Measurements from ENCODE around the gene RALGAPB. TPM values are rescaled to one million over a fixed set of nuclear protein-coding genes. Genes with fewer than 3 reads are reported as not detected.

The RALGAPB gene
- total RNA-seq, 2 donors from 2014 or later: 45.6 to 50.6 TPM

DNA sequence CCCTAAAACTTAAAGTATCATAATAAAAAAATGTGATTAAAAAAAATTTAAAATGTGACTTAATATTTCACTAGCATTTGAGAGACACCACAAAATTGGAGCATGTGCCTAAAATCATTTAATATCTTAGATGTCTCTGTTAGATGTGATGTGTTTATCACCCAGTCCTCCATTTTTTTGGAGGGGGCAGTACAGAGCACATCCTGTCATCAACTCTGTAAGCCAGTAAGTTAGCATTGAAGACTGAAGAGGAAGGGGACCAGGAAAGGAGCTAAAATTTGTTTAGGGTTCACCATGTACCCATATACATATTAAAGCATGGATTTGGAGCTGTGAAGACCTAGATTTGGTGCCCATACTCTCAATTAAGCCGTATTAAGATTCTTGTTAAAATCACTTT, 77.6 kb downstream of the RALGAPB start:
- DNase-seq (ENCODE audit: low spot score): no peak
- H3K27ac ChIP-seq: no peak overlapping the region
- intact Hi-C loops (cut with DNase I): no loop called here
- TF ChIP-seq POLR2A (IDR thresholded peaks at IDR 0.05) (no peak), POLR2AphosphoS5 (IDR thresholded peaks at IDR 0.05) (no peak)
- TF ChIP-seq, protein P1, sequence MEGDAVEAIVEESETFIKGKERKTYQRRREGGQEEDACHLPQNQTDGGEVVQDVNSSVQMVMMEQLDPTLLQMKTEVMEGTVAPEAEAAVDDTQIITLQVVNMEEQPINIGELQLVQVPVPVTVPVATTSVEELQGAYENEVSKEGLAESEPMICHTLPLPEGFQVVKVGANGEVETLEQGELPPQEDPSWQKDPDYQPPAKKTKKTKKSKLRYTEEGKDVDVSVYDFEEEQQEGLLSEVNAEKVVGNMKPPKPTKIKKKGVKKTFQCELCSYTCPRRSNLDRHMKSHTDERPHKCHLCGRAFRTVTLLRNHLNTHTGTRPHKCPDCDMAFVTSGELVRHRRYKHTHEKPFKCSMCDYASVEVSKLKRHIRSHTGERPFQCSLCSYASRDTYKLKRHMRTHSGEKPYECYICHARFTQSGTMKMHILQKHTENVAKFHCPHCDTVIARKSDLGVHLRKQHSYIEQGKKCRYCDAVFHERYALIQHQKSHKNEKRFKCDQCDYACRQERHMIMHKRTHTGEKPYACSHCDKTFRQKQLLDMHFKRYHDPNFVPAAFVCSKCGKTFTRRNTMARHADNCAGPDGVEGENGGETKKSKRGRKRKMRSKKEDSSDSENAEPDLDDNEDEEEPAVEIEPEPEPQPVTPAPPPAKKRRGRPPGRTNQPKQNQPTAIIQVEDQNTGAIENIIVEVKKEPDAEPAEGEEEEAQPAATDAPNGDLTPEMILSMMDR (IDR thresholded peaks at IDR 0.05): no peak
- H3K4me3 ChIP-seq: no peak overlapping the region
- WGBS: 100% methylated on average over 1 of the region's 1 CpG
- peaks cover under 1% of the 10 kb centered on the region for H3K4me1 ChIP-seq (replicated peaks)
- H3K27me3 ChIP-seq (replicated peaks; ENCODE audit: insufficient read depth): no peaks in the 10 kb centered on the region
- no peaks in the 10 kb centered on the region for H3K9me3 ChIP-seq
- peaks cover 0 to 2% of the 10 kb centered on the region in 2 donors for H3K36me3 ChIP-seq

DNA sequence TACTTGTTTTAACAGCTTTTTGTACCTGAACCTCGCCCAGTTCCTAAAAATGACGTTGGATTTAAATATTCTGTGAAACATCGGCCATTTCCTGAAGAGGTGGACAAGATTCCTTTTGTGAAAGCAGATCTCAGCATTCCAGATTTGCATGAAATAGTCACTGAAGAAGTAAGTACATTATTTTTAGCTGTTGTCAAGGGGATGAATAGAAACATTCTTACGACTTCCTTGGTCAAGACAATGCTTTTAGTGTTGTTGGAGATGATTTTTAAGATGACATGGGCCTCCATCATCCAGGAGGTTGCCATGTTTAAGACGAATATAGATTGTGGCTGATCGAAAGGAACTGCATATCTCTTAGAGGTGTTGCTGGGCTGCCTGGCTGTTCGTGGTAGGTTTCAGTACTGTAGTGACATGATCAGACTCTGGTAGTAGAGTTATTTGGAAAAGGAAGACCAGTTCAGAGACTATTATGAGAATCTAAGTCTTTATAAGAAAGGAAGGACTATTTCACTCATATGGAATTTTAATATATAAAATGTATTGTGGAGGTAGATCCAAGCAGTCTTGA, 78.5 kb downstream of the RALGAPB start:
- H3K4me3 ChIP-seq: no peak overlapping the region
- no peak overlapping the region for H3K27ac ChIP-seq
- peaks cover 0 to 2% of the 10 kb centered on the region in 2 donors for H3K36me3 ChIP-seq
- H3K4me1 ChIP-seq (replicated peaks): peaks cover 2% of the 10 kb centered on the region
- intact Hi-C loops (cut with DNase I): no loop called here
- H3K9me3 ChIP-seq: no peaks in the 10 kb centered on the region
- no peaks in the 10 kb centered on the region for H3K27me3 ChIP-seq (replicated peaks; ENCODE audit: insufficient read depth)
- no peak for DNase-seq (ENCODE audit: low spot score)
- TF ChIP-seq POLR2AphosphoS5 (IDR thresholded peaks at IDR 0.05) (no peak), POLR2A (IDR thresholded peaks at IDR 0.05) (no peak)
- TF ChIP-seq, protein P1 (IDR thresholded peaks at IDR 0.05): no peak
- WGBS: 83% methylated on average over 7 of the region's 7 CpGs

DNA sequence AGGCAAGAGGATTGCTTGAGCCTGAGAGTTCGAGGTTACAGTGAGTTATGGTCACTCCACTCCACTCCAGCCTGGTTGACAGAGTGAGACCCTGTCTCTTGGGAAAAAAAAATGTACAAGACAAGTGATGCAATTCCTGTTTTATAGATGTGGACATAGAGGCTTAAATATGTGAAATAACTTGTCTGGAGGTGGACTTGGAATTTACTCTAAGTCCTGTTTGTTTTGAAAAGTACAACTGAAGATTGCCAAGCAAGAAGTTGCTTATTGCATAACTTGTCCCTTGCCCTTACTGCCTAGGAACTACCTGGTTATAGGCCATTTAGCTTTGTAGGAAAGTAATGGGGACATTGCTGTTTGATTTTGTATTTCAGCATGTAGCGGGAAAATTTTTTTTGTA, 82.3 kb downstream of the RALGAPB start:
- Histone ChIP-seq H3K9me3 (no peaks in the 10 kb centered on the region), H3K27ac (peak overlapping the region; percentile 44 to 54), H3K4me3 (no peak overlapping the region), H3K36me3 (peaks cover 0 to 2% of the 10 kb centered on the region in 2 donors), H3K4me1 (replicated peaks) (peaks cover 2% of the 10 kb centered on the region), H3K27me3 (replicated peaks; ENCODE audit: insufficient read depth) (no peaks in the 10 kb centered on the region)
- intact Hi-C loops (cut with DNase I): no loop called here
- DNase-seq (ENCODE audit: low spot score): peak; percentile 43
- peak; percentile 91 for TF ChIP-seq POLR2AphosphoS5 (IDR thresholded peaks at IDR 0.05)
- no peak for TF ChIP-seq POLR2A (IDR thresholded peaks at IDR 0.05)
- 89% methylated on average over 2 of the region's 2 CpGs for WGBS

DNA sequence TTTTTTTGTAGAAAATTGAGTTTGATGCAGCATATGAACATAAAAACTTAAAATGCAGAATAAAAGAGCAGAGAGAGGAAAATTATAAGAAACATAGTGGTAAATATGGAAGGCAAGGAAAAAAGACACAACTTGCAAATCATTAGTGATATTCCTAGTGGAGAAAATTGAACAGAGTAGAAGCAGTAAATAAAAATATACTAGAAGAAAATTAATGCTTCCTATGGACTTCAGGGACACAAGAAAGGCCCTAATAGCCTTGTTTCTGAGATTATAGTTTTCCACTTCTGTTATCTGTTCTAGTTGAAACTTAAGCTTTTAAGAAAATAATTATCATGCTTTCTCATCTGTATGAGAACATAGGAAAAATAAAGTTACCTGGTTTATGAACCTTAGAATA, 82.8 kb downstream of the RALGAPB start:
- DNase-seq (ENCODE audit: low spot score): no peak
- Histone ChIP-seq H3K36me3 (peaks cover 0 to 2% of the 10 kb centered on the region in 2 donors), H3K4me3 (no peak overlapping the region), H3K27ac (no peak overlapping the region), H3K4me1 (replicated peaks) (peaks cover 2% of the 10 kb centered on the region), H3K27me3 (replicated peaks; ENCODE audit: insufficient read depth) (no peaks in the 10 kb centered on the region), H3K9me3 (no peaks in the 10 kb centered on the region)
- intact Hi-C loops (cut with DNase I): no loop called here
- TF ChIP-seq, protein P1 (IDR thresholded peaks at IDR 0.05): no peak
- TF ChIP-seq POLR2A (IDR thresholded peaks at IDR 0.05) (no peak), POLR2AphosphoS5 (IDR thresholded peaks at IDR 0.05) (no peak)

DNA sequence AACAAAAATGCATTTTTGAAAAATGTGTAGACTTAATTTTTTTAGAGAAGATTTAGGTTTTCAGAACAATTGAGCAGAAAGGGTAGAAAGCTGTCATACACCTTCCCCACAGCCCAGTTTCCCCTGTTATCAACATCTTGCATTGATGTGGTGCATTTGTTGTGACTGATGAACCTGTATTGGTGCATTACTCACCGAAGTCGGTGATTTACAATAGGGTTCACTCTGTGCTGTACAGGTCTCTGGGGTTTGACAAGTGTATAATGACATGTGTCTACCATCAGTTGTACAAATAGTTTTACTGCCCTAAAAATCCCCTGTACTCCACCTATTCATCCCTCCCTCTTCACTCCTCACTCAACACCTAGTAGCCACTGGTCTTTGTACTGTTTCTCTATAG, 84.5 kb downstream of the RALGAPB start:
- H3K9me3 ChIP-seq: no peaks in the 10 kb centered on the region
- H3K36me3 ChIP-seq: peaks cover 0 to 2% of the 10 kb centered on the region in 2 donors
- H3K27me3 ChIP-seq (replicated peaks; ENCODE audit: insufficient read depth): no peaks in the 10 kb centered on the region
- TF ChIP-seq POLR2A (IDR thresholded peaks at IDR 0.05) (no peak), POLR2AphosphoS5 (IDR thresholded peaks at IDR 0.05) (no peak)
- TF ChIP-seq, protein P1 (IDR thresholded peaks at IDR 0.05): no peak
- intact Hi-C loops (cut with DNase I): no loop called here
- DNase-seq (ENCODE audit: low spot score): no peak
- peaks cover 2% of the 10 kb centered on the region for H3K4me1 ChIP-seq (replicated peaks)
- H3K4me3 ChIP-seq: no peak overlapping the region
- 96% methylated on average over 2 of the region's 2 CpGs for WGBS
- no peak overlapping the region for H3K27ac ChIP-seq
